HEK293 (cell line): Measurements from ENCODE around the gene ZCCHC12.

Source experiments
- CTCF ChIA-PET: fragments of 350-600 bp; formaldehyde crosslinking; extraction: SDS; loops from one replicate; lab custom pipeline; 2021; ENCODE audit warnings: antibody characterized with exemption; lab: Yijun Ruan, JAX
- POLR2A ChIA-PET: fragments of 300-600 bp; formaldehyde crosslinking; extraction: SDS; loops from one replicate; lab custom pipeline; 2020; ENCODE audit warnings: antibody characterized with exemption, inconsistent platforms; lab: Yijun Ruan, JAX
- H3K27ac ChIP-seq: fragments of 200-500 bp; sonication (Bioruptor generic); 2 replicates; pipeline ENCODE4 v1.5.1; 2014; ENCODE audit warnings: low read depth, low read length, control low read depth, inconsistent platforms; ENCODE audit errors: extremely low read depth
- H3K36me3 ChIP-seq, 2 experiments: fragments of 200-500 bp in 1 of 2; sonication (Bioruptor generic) in 1 of 2; 1 replicate in 1 of 2; 2 replicates in 1 of 2; pipeline ENCODE4 v1.5.1; 2014 to 2017; ENCODE audit warnings: inconsistent platforms in 2 of 2, low read length in 2 of 2; ENCODE audit not compliant: control insufficient read depth in 2 of 2, insufficient read depth in 1 of 2
- H3K4me1 ChIP-seq: fragments of 200-500 bp; sonication (Bioruptor generic); 2 replicates; pipeline ENCODE4 v1.5.1; 2014; ENCODE audit warnings: mild to moderate bottlenecking, low read length, inconsistent platforms; ENCODE audit not compliant: control insufficient read depth, insufficient read depth
- H3K4me3 ChIP-seq: 2 replicates; pipeline ENCODE4 v1.5.1; 2011; ENCODE audit warnings: low read depth, mild to moderate bottlenecking, control low read depth, low read length, moderate library complexity
- H3K9me3 ChIP-seq: fragments of 200-500 bp; sonication (Bioruptor generic); 2 replicates; pipeline ENCODE4 v1.5.1; 2014; ENCODE audit warnings: low read depth, low read length, inconsistent platforms; ENCODE audit not compliant: control insufficient read depth, insufficient read depth
- GLI4 ChIP-seq: fragments of 450-650 bp; formaldehyde crosslinking; IDR thresholded peaks from 2 replicates; pipeline ENCODE4 v1.5.1; 2016; ENCODE audit warnings: missing biosample characterization, missing genetic modification characterization
- KLF16 ChIP-seq: fragments of 450-650 bp; formaldehyde crosslinking; IDR thresholded peaks from 2 replicates; pipeline ENCODE4 v1.5.1; 2017; ENCODE audit warnings: missing biosample characterization, missing genetic modification characterization
- KLF8 ChIP-seq: fragments of 450-650 bp; formaldehyde crosslinking; IDR thresholded peaks from 2 replicates; pipeline ENCODE4 v1.5.1; 2016; ENCODE audit warnings: missing biosample characterization, missing genetic modification characterization
- OSR2 ChIP-seq: fragments of 450-650 bp; formaldehyde crosslinking; IDR thresholded peaks from 2 replicates; pipeline ENCODE4 v1.5.1; 2016; ENCODE audit warnings: missing biosample characterization, missing genetic modification characterization
- REPIN1 ChIP-seq: fragments of 450-650 bp; formaldehyde crosslinking; IDR thresholded peaks from 2 replicates; pipeline ENCODE4 v1.5.1; 2017; ENCODE audit warnings: missing biosample characterization, missing genetic modification characterization, low read depth
- YY1 ChIP-seq: fragments of 450-650 bp; formaldehyde crosslinking; IDR thresholded peaks from 2 replicates; pipeline ENCODE4 v1.5.1; 2018; ENCODE audit warnings: missing biosample characterization, missing genetic modification characterization
- YY2 ChIP-seq: fragments of 450-650 bp; formaldehyde crosslinking; IDR thresholded peaks from 2 replicates; pipeline ENCODE4 v1.5.1; 2016; ENCODE audit warnings: missing biosample characterization, missing genetic modification characterization
- ZBTB7A ChIP-seq: fragments of 450-650 bp; formaldehyde crosslinking; IDR thresholded peaks from 2 replicates; pipeline ENCODE4 v1.5.1; 2016; ENCODE audit warnings: low read depth, missing biosample characterization, missing genetic modification characterization
- ZNF138 ChIP-seq: fragments of 450-650 bp; formaldehyde crosslinking; IDR thresholded peaks from 2 replicates; pipeline ENCODE4 v1.5.1; 2016; ENCODE audit warnings: missing biosample characterization, missing genetic modification characterization, borderline replicate concordance
- ZNF211 ChIP-seq: fragments of 450-650 bp; formaldehyde crosslinking; IDR thresholded peaks from 2 replicates; pipeline ENCODE4 v1.5.1; 2016; ENCODE audit warnings: low read depth, missing biosample characterization, missing genetic modification characterization
- ZNF26 ChIP-seq: fragments of 450-650 bp; formaldehyde crosslinking; IDR thresholded peaks from 2 replicates; pipeline ENCODE4 v1.5.1; 2016; ENCODE audit warnings: missing biosample characterization, missing genetic modification characterization
- ZNF274 ChIP-seq, 2 experiments: fragments of 200-500 bp in 1 of 2; fragments of 450-650 bp in 1 of 2; sonication (Bioruptor generic) in 1 of 2; formaldehyde crosslinking in 1 of 2; IDR thresholded peaks; 2 replicates each; pipeline versions ENCODE4 v1.5.1 to v1.6.1; 2014 to 2016; ENCODE audit warnings: borderline replicate concordance in 1 of 2, inconsistent platforms in 1 of 2, low read length in 1 of 2, missing biosample characterization in 1 of 2, missing genetic modification characterization in 1 of 2
- ZNF292 ChIP-seq: fragments of 450-650 bp; formaldehyde crosslinking; IDR thresholded peaks from 2 replicates; pipeline ENCODE4 v1.5.1; 2016; ENCODE audit warnings: low read depth, missing biosample characterization, missing genetic modification characterization, borderline replicate concordance
- ZNF394 ChIP-seq: fragments of 450-650 bp; formaldehyde crosslinking; IDR thresholded peaks from 2 replicates; pipeline ENCODE4 v1.5.1; 2016; ENCODE audit warnings: missing biosample characterization, missing genetic modification characterization, mild to moderate bottlenecking, moderate library complexity, borderline replicate concordance
- ZNF585B ChIP-seq: fragments of 450-650 bp; formaldehyde crosslinking; IDR thresholded peaks from 2 replicates; pipeline ENCODE4 v1.5.1; 2016; ENCODE audit warnings: missing biosample characterization, missing genetic modification characterization
- ZNF621 ChIP-seq: fragments of 450-650 bp; formaldehyde crosslinking; IDR thresholded peaks from 2 replicates; pipeline ENCODE4 v1.5.1; 2017; ENCODE audit warnings: missing biosample characterization, missing genetic modification characterization
- ZNF654 ChIP-seq: fragments of 450-650 bp; formaldehyde crosslinking; IDR thresholded peaks from 2 replicates; pipeline ENCODE4 v1.5.1; 2016; ENCODE audit warnings: low read depth, missing biosample characterization, missing genetic modification characterization
- ZNF658 ChIP-seq: fragments of 450-650 bp; formaldehyde crosslinking; IDR thresholded peaks from 2 replicates; pipeline ENCODE4; 2016; ENCODE audit warnings: missing biosample characterization, missing genetic modification characterization
- ZNF660 ChIP-seq: fragments of 450-650 bp; IDR thresholded peaks from 2 replicates; pipeline ENCODE4 v1.5.1; 2018; ENCODE audit warnings: missing biosample characterization, mild to moderate bottlenecking, missing genetic modification characterization
- ZNF768 ChIP-seq: fragments of 450-650 bp; formaldehyde crosslinking; IDR thresholded peaks from 2 replicates; pipeline ENCODE4 v1.5.1; 2018; ENCODE audit warnings: missing biosample characterization, mild to moderate bottlenecking, missing genetic modification characterization
- ZNF785 ChIP-seq: fragments of 450-650 bp; formaldehyde crosslinking; IDR thresholded peaks from 2 replicates; pipeline ENCODE4 v1.5.1; 2016; ENCODE audit warnings: missing biosample characterization, missing genetic modification characterization
- TF ChIP-seq, protein P1 (sequence below): fragments of 450-650 bp; formaldehyde crosslinking; IDR thresholded peaks from 2 replicates; pipeline ENCODE4 v1.5.1; 2017; ENCODE audit warnings: missing biosample characterization, missing genetic modification characterization
- TF ChIP-seq, protein P2 (sequence below): fragments of 450-650 bp; formaldehyde crosslinking; IDR thresholded peaks from 2 replicates; pipeline ENCODE4 v1.5.1; 2016; ENCODE audit warnings: missing biosample characterization, missing genetic modification characterization, borderline replicate concordance
- TF ChIP-seq, protein P3 (sequence below): fragments of 450-650 bp; formaldehyde crosslinking; IDR thresholded peaks from 2 replicates; pipeline ENCODE4 v1.5.1; 2016; ENCODE audit warnings: missing biosample characterization, missing genetic modification characterization
- TF ChIP-seq, protein P4 (sequence below): fragments of 450-650 bp; formaldehyde crosslinking; IDR thresholded peaks from 2 replicates; pipeline ENCODE4 v1.5.1; 2016; ENCODE audit warnings: missing biosample characterization, missing genetic modification characterization

Gene ZCCHC12

DNA sequence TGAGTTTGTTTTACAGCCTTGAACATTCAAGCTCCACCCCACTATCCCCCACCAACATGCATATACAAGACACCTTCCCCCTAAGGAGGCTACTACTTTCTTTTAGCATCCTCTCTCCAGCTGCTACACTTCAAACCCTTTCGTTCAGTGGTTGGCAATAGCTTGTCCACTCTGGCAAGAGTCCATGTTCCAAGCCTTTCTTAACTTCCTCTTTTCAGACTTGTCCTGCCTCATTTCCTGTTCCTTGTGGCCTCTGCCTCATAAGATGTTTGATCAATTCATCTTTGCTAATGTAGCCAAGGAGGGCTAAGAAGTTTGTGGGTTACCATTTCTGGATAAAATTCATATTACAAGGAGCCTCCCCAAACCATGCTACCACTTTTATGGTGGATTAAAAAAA is 20.8 kb upstream of the ZCCHC12 start:
- CTCF ChIA-PET: interaction anchor here (0.6 to 2.4 kb wide), 6 partner anchors 40 to 269 kb away, joined by 3 to 11 read pairs (median 4); no protein-coding TSS in a partner anchor
- no peaks in the 10 kb centered on the region for H3K4me1 ChIP-seq
- POLR2A ChIA-PET: no interaction called here

GRCh38 chrX:118807151-118808017 is 16.2 kb upstream of the ZCCHC12 start:
- no peaks in the 10 kb centered on the region for H3K36me3 ChIP-seq
- POLR2A ChIA-PET: no interaction called here

More for the DNA sequence above, 20.8 kb upstream of the ZCCHC12 start:
- no peak overlapping the region for H3K4me3 ChIP-seq
- no peak overlapping the region for H3K27ac ChIP-seq
- TF ChIP-seq OSR2 (tag by site-specific recombination) (no peak), ZNF768 (tag by site-specific recombination) (no peak), ZNF785 (tag by site-specific recombination) (no peak), ZNF394 (no peak), ZNF621 (tag by site-specific recombination) (no peak), REPIN1 (tag by site-specific recombination) (no peak), GLI4 (tag by site-specific recombination) (no peak), ZNF211 (tag by site-specific recombination) (no peak), KLF8 (tag by site-specific recombination) (no peak), ZBTB7A (no peak), ZNF138 (tag by site-specific recombination) (no peak), KLF16 (tag by site-specific recombination) (no peak), ZNF274 (IDR thresholded peaks at IDR 0.05; ENCODE audit: low read length) (no peak), ZNF274 (tag by site-specific recombination; IDR thresholded peaks at IDR 0.05; ENCODE audit: borderline replicate concordance) (no peak), ZNF26 (no peak), ZNF292 (no peak), ZNF585B (tag by site-specific recombination) (no peak), ZNF658 (no peak)
- TF ChIP-seq, protein P1, sequence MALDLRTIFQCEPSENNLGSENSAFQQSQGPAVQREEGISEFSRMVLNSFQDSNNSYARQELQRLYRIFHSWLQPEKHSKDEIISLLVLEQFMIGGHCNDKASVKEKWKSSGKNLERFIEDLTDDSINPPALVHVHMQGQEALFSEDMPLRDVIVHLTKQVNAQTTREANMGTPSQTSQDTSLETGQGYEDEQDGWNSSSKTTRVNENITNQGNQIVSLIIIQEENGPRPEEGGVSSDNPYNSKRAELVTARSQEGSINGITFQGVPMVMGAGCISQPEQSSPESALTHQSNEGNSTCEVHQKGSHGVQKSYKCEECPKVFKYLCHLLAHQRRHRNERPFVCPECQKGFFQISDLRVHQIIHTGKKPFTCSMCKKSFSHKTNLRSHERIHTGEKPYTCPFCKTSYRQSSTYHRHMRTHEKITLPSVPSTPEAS (tag by site-specific recombination): no peak
- TF ChIP-seq, protein P2, sequence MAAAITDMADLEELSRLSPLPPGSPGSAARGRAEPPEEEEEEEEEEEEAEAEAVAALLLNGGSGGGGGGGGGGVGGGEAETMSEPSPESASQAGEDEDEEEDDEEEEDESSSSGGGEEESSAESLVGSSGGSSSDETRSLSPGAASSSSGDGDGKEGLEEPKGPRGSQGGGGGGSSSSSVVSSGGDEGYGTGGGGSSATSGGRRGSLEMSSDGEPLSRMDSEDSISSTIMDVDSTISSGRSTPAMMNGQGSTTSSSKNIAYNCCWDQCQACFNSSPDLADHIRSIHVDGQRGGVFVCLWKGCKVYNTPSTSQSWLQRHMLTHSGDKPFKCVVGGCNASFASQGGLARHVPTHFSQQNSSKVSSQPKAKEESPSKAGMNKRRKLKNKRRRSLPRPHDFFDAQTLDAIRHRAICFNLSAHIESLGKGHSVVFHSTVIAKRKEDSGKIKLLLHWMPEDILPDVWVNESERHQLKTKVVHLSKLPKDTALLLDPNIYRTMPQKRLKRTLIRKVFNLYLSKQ (tag by site-specific recombination): no peak
- TF ChIP-seq, all 188 proteins: peak for 0
- Histone ChIP-seq H3K36me3 (no peaks in the 10 kb centered on the region), H3K9me3 (no peaks in the 10 kb centered on the region)

More at GRCh38 chrX:118807151-118808017, 16.2 kb upstream of the ZCCHC12 start:
- H3K4me1 ChIP-seq: no peaks in the 10 kb centered on the region
- no peaks in the 10 kb centered on the region for H3K9me3 ChIP-seq
- no peak overlapping the region for H3K4me3 ChIP-seq
- no peak overlapping the region for H3K27ac ChIP-seq
- TF ChIP-seq ZNF660 (peak; percentile 81; the same call in 1 of the 2 replicates), YY2 (tag by site-specific recombination) (0 out of 2 replicates have a peak, but pooled peaks have one; percentile 41), ZNF654 (tag by site-specific recombination) (peak; percentile 85), YY1 (tag by site-specific recombination) (peak; percentile 64; the same call in 1 of the 2 replicates)
- TF ChIP-seq, protein P3, sequence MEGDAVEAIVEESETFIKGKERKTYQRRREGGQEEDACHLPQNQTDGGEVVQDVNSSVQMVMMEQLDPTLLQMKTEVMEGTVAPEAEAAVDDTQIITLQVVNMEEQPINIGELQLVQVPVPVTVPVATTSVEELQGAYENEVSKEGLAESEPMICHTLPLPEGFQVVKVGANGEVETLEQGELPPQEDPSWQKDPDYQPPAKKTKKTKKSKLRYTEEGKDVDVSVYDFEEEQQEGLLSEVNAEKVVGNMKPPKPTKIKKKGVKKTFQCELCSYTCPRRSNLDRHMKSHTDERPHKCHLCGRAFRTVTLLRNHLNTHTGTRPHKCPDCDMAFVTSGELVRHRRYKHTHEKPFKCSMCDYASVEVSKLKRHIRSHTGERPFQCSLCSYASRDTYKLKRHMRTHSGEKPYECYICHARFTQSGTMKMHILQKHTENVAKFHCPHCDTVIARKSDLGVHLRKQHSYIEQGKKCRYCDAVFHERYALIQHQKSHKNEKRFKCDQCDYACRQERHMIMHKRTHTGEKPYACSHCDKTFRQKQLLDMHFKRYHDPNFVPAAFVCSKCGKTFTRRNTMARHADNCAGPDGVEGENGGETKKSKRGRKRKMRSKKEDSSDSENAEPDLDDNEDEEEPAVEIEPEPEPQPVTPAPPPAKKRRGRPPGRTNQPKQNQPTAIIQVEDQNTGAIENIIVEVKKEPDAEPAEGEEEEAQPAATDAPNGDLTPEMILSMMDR (tag by site-specific recombination): peak; percentile 79
- TF ChIP-seq, protein P4, sequence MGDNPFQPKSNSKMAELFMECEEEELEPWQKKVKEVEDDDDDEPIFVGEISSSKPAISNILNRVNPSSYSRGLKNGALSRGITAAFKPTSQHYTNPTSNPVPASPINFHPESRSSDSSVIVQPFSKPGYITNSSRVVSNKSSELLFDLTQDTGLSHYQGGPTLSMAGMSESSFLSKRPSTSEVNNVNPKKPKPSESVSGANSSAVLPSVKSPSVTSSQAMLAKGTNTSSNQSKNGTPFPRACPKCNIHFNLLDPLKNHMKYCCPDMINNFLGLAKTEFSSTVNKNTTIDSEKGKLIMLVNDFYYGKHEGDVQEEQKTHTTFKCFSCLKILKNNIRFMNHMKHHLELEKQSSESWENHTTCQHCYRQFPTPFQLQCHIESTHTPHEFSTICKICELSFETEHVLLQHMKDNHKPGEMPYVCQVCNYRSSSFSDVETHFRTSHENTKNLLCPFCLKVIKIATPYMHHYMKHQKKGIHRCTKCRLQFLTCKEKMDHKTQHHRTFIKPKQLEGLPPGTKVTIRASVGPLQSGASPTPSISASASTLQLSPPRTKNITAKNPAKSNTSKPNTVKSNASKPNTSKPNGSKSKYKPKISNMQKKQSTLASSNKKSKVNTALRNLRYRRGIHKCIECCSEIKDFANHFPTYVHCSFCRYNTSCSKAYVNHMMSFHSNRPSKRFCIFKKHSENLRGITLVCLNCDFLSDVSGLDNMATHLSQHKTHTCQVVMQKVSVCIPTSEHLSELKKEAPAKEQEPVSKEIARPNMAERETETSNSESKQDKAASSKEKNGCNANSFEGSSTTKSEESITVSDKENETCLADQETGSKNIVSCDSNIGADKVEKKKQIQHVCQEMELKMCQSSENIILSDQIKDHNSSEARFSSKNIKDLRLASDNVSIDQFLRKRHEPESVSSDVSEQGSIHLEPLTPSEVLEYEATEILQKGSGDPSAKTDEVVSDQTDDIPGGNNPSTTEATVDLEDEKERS (tag by site-specific recombination): no peak
- CTCF ChIA-PET: interaction anchor here (0.5 to 2.7 kb wide), 31 partner anchors 11 to 419 kb away, joined by 3 to 26 read pairs (median 4); partner anchors contain the start of gene ZCCHC12
